Nephron progenitor cell (in vitro differentiated cells): ENCODE data around the gene SMG1.

ENCODE experiments used
- DNase-seq: peaks from one replicate; pipeline ENCODE4 v3.0.0; 2021
- H3K27ac Mint-ChIP-seq: 2 replicates; pipeline ENCODE4 v1.8.0; 2021; ENCODE audit warnings: mild to moderate bottlenecking, moderate library complexity, mixed read lengths
- H3K27me3 Mint-ChIP-seq: 2 replicates; pipeline ENCODE4 v1.8.0; 2021; ENCODE audit warnings: mild to moderate bottlenecking, low read depth, mixed read lengths; ENCODE audit not compliant: poor library complexity
- H3K36me3 Mint-ChIP-seq: 2 replicates; pipeline ENCODE4 v1.8.0; 2021; ENCODE audit warnings: low read depth, mixed read lengths
- H3K4me1 Mint-ChIP-seq: 2 replicates; pipeline ENCODE4 v1.8.0; 2021; ENCODE audit warnings: mixed read lengths
- H3K4me3 Mint-ChIP-seq: 2 replicates; pipeline ENCODE4 v1.8.0; 2021; ENCODE audit warnings: mild to moderate bottlenecking, moderate library complexity, mixed read lengths
- H3K9me3 Mint-ChIP-seq: 2 replicates; pipeline ENCODE4 v1.8.0; 2021; ENCODE audit warnings: mild to moderate bottlenecking, moderate library complexity, mixed read lengths
- TF ChIP-seq, protein P1 (sequence below): fragments of 200-600 bp; sonication (generic); IDR thresholded peaks from 2 replicates; pipeline ENCODE4 v1.5.0; 2021; ENCODE audit warnings: antibody characterized with exemption

Gene SMG1

DNA sequence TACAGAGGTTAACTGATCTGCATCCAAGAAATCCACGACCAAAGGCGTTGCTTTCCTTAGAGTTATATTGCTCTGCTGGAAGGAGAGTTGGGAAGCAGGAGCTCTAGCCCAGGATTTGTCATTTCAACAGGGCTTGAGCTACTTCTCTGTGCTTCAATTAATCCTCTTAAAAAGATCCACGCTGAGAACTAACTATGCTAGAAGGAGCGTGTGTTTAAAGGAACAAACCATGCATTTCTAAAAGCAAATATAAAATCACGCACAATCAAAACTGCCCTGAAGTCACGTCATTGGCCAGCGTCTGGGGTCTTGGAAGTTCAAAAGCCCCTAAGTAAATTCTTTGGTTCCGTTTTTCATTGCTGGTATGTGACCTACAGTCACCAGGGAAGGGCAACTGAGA lies 125.9 kb downstream of the SMG1 start:
- peaks cover 3% of the 10 kb centered on the region for H3K27me3 Mint-ChIP-seq
- TF ChIP-seq, protein P1, sequence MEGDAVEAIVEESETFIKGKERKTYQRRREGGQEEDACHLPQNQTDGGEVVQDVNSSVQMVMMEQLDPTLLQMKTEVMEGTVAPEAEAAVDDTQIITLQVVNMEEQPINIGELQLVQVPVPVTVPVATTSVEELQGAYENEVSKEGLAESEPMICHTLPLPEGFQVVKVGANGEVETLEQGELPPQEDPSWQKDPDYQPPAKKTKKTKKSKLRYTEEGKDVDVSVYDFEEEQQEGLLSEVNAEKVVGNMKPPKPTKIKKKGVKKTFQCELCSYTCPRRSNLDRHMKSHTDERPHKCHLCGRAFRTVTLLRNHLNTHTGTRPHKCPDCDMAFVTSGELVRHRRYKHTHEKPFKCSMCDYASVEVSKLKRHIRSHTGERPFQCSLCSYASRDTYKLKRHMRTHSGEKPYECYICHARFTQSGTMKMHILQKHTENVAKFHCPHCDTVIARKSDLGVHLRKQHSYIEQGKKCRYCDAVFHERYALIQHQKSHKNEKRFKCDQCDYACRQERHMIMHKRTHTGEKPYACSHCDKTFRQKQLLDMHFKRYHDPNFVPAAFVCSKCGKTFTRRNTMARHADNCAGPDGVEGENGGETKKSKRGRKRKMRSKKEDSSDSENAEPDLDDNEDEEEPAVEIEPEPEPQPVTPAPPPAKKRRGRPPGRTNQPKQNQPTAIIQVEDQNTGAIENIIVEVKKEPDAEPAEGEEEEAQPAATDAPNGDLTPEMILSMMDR = no peak
- peaks cover 63% of the 10 kb centered on the region for H3K4me1 Mint-ChIP-seq
- H3K4me3 Mint-ChIP-seq = peak overlapping the region; percentile 95
- peak overlapping the region; percentile 99 for H3K27ac Mint-ChIP-seq
- DNase-seq = no peak
- no peaks in the 10 kb centered on the region for H3K9me3 Mint-ChIP-seq
- H3K36me3 Mint-ChIP-seq = peaks cover 28% of the 10 kb centered on the region

DNA sequence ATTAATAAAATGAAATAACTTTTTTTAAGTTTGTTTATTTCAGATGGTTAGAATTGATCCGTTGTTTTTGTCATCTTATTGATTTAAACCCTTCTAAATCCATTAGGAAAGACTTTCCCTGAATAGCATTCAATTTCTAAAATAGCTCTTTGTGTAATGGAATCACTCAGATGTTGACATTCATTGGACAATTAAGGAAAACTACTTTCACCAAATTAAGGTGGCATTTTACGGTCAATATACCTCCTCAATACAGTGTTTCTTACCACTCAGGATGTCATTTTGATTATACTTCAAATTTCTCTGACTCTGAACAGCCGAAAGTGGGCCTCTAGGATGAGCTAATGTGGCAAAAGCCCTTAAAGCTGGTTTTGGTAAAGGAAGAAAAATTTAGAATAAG lies 126.7 kb downstream of the SMG1 start:
- TF ChIP-seq, protein P1 = no peak
- Mint-ChIP-seq H3K36me3 (peaks cover 35% of the 10 kb centered on the region), H3K4me1 (peaks cover 58% of the 10 kb centered on the region), H3K4me3 (peak overlapping the region; percentile 95), H3K27ac (no peak overlapping the region), H3K9me3 (no peaks in the 10 kb centered on the region), H3K27me3 (peaks cover 3% of the 10 kb centered on the region)
- DNase-seq = no peak

DNA sequence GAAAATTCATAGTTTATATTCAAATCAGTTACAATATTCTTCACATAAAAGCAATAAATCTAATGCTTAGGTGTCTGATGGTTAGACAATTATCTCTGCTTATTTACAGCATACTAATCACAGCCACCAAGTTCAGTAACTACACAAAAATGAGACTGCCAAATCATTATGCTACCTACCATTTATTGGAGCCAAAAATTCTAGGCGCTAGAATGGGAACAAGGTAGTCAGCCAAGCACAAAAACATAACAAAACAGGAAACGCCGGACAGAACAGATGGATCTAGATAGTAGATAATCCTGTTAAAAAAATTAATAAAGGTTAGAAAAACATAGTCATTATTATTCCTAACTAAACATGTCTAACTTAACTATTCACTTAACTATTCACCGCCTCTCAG lies 128.5 kb downstream of the SMG1 start:
- H3K27ac Mint-ChIP-seq = no peak overlapping the region
- H3K9me3 Mint-ChIP-seq = no peaks in the 10 kb centered on the region
- H3K4me3 Mint-ChIP-seq = no peak overlapping the region
- DNase-seq = no peak
- H3K36me3 Mint-ChIP-seq = peaks cover 49% of the 10 kb centered on the region
- H3K4me1 Mint-ChIP-seq = peaks cover 40% of the 10 kb centered on the region
- H3K27me3 Mint-ChIP-seq = peaks cover 3% of the 10 kb centered on the region
- TF ChIP-seq, protein P1 = no peak

DNA sequence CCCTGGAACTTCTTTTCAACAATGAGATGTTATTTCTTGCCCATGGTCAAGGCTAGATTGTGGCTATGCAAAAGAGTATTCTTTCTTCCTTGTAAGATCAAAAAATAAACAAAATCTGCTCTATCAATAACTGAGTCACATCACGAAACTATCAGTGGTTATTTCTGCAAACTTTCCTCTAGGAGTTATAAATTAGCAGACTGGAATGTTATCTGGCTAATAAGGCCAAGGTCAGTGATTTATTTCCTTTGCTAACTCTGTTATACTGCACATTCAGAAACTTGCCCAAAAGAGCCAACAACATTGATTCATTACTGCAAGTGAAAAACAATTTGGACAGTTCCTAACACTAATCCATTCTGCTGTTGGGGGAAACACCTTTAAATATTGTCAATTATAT lies 129.8 kb downstream of the SMG1 start:
- Mint-ChIP-seq H3K27ac (no peak overlapping the region), H3K4me3 (no peak overlapping the region), H3K4me1 (peaks cover 33% of the 10 kb centered on the region), H3K27me3 (peaks cover 1% of the 10 kb centered on the region), H3K36me3 (peaks cover 63% of the 10 kb centered on the region), H3K9me3 (no peaks in the 10 kb centered on the region)
- DNase-seq = no peak
- TF ChIP-seq, protein P1 = no peak

DNA sequence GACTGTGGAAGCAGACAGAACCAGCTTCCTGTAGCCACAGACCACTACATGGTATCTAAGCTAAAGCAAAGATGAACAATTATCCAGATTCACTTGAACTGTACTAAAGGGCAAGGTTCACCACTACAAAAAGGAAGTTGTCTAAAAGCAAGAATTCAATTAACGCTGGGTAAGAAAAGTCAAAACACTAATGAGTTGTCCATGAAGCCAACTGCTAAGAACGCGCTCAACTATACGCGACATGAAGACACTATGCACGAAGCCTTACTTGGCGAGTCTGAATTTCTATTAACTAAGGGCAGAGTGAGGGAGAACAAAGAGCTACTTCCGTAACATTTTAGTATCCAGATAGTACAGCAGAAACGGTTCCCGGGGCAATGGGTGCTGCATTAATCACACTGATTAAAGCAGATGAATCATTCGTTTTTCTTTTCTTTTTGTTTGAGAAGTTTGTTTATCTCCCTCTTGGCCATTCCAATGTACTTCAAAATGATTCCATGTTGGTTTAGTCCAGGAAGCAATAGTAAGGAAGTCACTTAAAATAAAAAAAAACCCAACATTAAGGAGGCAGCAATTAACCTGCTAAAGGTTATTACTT lies 133.3 kb downstream of the SMG1 start:
- peak overlapping the region; percentile 4 for H3K27ac Mint-ChIP-seq
- H3K4me3 Mint-ChIP-seq = no peak overlapping the region
- peaks cover 6% of the 10 kb centered on the region for H3K9me3 Mint-ChIP-seq
- peaks cover 89% of the 10 kb centered on the region for H3K36me3 Mint-ChIP-seq
- DNase-seq = no peak
- TF ChIP-seq, protein P1 = no peak
- peaks cover 5% of the 10 kb centered on the region for H3K27me3 Mint-ChIP-seq
- H3K4me1 Mint-ChIP-seq = peaks cover 23% of the 10 kb centered on the region
